Heart right ventricle (tissue), 16 donors: ENCODE data around the gene ALK. TPM values are rescaled to one million over a fixed set of nuclear protein-coding genes. Genes with fewer than 3 reads are reported as not detected.

Experiments used
- ATAC-seq, 8 donors: fragments of 200-7000 bp; cut with Tn5 transposase; one replicate each; pipeline ENCODE4 v1.9.1; 2020; ENCODE audit warnings: mild to moderate bottlenecking in 8 of 8, moderate library complexity in 8 of 8, moderate number of reproducible peaks in 1 of 8
- DNase-seq, 2 donors: peaks; one replicate each; pipeline ENCODE4 v3.0.0-alpha.2; 2020
- H3K27ac ChIP-seq, 10 donors: fragments of 200-600 bp; sonication (generic) in 2 of 10; one replicate each; pipeline versions ENCODE4 v1.5.0 to v1.8.0; 2020 to 2022; ENCODE audit warnings: mild to moderate bottlenecking in 3 of 10
- H3K27me3 ChIP-seq, 7 donors: fragments of 200-600 bp; one replicate each; pipeline ENCODE4 v1.8.0; 2021 to 2022; ENCODE audit warnings: mild to moderate bottlenecking in 2 of 7
- H3K36me3 ChIP-seq, 9 donors: fragments of 200-600 bp; sonication (generic) in 1 of 9; one replicate each; pipeline versions ENCODE4 v1.5.0 to v1.8.0; 2020 to 2022; ENCODE audit warnings: mild to moderate bottlenecking in 2 of 9
- H3K4me1 ChIP-seq, 9 donors: fragments of 200-600 bp; sonication (generic) in 1 of 9; one replicate each; pipeline versions ENCODE4 v1.5.0 to v1.8.0; 2020 to 2022; ENCODE audit warnings: mild to moderate bottlenecking in 4 of 9
- H3K4me3 ChIP-seq, 10 donors: fragments of 200-600 bp; sonication (generic) in 2 of 10; one replicate each; pipeline versions ENCODE4 v1.5.0 to v1.8.0; 2020 to 2022; ENCODE audit warnings: mild to moderate bottlenecking in 7 of 10, moderate library complexity in 2 of 10
- H3K9me3 ChIP-seq, 11 donors: fragments of 200-600 bp in 10 of 11; sonication (generic) in 2 of 11; one replicate each; pipeline versions ENCODE4 v1.5.0 to v1.8.0; 2013 to 2022; ENCODE audit warnings: mild to moderate bottlenecking in 2 of 11, control low read depth in 1 of 11, moderate library complexity in 1 of 11
- CTCF ChIP-seq, 9 donors: fragments of 200-600 bp; sonication (generic) in 2 of 9; IDR thresholded peaks; one replicate each; pipeline versions ENCODE4 v1.5.0 to v1.8.0; 2021 to 2022; ENCODE audit warnings: antibody characterized with exemption in 9 of 9, mild to moderate bottlenecking in 5 of 9, moderate library complexity in 1 of 9
- WGBS, 2 donors: extraction: QIAGEN DNeasy Blood & Tissue Kit; methylation state at CpG; one replicate each; pipeline ENCODE4 v1.1.7; 2013; ENCODE audit warnings: inconsistent platforms in 1 of 2; 5-methylcytosine and 5-hydroxymethylcytosine counted together
- intact Hi-C, 10 donors: fragments of 100-400 bp; cut with DNase I; formaldehyde crosslinking; loops; one replicate each; pipeline versions ENCODE4 v1.11.1 to v1.14.2; 2022
- polyA plus RNA-seq, 2 donors: library from polyadenylated mRNA; stranded (reverse); fragments of 200-250 nt; gene quantifications; one replicate each; pipeline ENCODE4 v1.2.3, GENCODE V29; 2013
- total RNA-seq, 10 donors: library from RNA; stranded (reverse); fragmentation: NEBNext Ultra II Directional in 3 of 10; extraction: Animal tissue kit (Norgen Biotek cat#: 25700) in 3 of 10; gene quantifications; one replicate each; pipeline versions ENCODE4 v1.2.1 to v1.2.4, GENCODE V29; 2021 to 2023
- donor health status: Arrhythmogenic right ventricular cardiomyopathy.
- donor health status: ischemic (EF 13 %, LVEDD 7.1; RV severe dilation, severe dysfunction).
- donor health status: healthy with polysubstance abuse.
- donor health status: DM: no; HTN: yes; CAD: no.
- donor health status: DM: no; HTN: no; CAD: no.
- donor health status: ischemic (EF 25% LVEDD 6.9; RV normal size, moderate dysfunction).
- donor health status: ischemic (EF 25% LVEDD 5.7; RV mildly dilated, moderate dysfunction).
- donor health status: healthy.
- donor health status: DM: yes; HTN: yes; CAD: no.
- donor health status: Ischemic cardiomyopathy.
- donor health status: ischemic (EF 35%, LVEDD 5.7; RV mildly dilated, moderate dysfunction).
- donor health status: nonischemic (EF 11% LVEDD 7.7; RV severe dilation, severe dysfunction).
- donor health status: DM: yes; HTN: yes; CAD: no.
- donor health status: PGD.
- donor health status: ischemic (EF 29% LVEDD 5.4; RV normal size, mild dysfunction).
- donor health status: nonischemic (EF 23%, LVEDD 6.1; RV moderate dilation, normal function).

ALK gene
- total and polyA plus RNA-seq, 12 donors: 0.01 to 0.24 (median 0.08) TPM; not detected in 7

DNA sequence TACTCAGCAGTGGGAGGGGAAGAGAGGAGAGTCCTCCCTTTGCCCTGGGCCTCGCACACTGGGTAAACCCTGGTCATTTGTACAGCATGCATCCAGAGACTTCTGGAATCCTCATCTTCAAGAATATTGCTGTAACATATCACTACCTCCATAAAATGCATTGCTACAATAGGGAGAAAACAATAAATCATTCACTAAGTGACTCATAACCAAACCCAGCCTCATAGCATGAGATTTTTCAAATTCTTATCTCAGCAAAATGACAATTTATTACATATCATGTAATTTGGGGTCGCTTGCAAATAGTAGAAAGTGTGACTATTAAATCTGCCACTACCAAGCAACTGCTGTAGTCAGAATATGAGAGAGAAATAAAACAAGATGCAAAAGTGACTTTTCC, 189.4 kb downstream of the ALK start:
- WGBS, 2 donors: 78 to 83% methylated on average over 2 of the region's 2 CpGs
- Histone ChIP-seq H3K27ac (no peak overlapping the region), H3K9me3 (no peaks in the 10 kb centered on the region), H3K4me1 (no peaks in the 10 kb centered on the region), H3K36me3 (no peaks in the 10 kb centered on the region), H3K4me3 (no peak overlapping the region), H3K27me3 (peaks cover 0 to 10% (median 3%) of the 10 kb centered on the region in 7 donors)
- intact Hi-C loops: no loop called here
- no peak for DNase-seq
- TF ChIP-seq CTCF (IDR thresholded peaks at IDR 0.05): no peak
- no peak for ATAC-seq

DNA sequence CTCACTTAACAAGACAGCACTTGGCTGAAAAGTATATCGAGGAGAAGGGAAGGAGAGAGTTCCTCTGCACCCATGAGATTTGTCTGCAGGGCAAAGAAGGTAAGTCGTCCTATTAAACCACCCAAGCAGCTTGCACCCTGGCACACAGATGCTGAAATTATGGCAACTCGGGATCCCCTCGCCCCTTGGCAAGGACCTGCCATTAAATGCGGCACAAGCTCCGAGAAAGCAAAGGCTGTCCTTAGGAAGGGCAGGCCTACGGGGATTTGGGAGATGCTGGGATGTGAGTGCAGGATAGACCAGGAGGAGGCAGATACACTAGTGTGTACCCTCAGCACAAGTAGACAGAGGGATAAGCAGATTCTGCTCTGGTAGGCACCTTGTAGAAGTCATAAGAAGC, 191.5 kb downstream of the ALK start:
- Histone ChIP-seq H3K4me3 (no peak overlapping the region), H3K27ac (no peak overlapping the region), H3K9me3 (no peaks in the 10 kb centered on the region), H3K4me1 (no peaks in the 10 kb centered on the region), H3K36me3 (no peaks in the 10 kb centered on the region), H3K27me3 (peaks cover 0 to 7% (median 0%) of the 10 kb centered on the region in 7 donors)
- intact Hi-C loops: no loop called here
- 76 to 89% methylated on average over 7 of the region's 7 CpGs for WGBS, 2 donors
- DNase-seq (no peak), ATAC-seq (no peak)
- TF ChIP-seq CTCF (IDR thresholded peaks at IDR 0.05): no peak

GRCh38 chr2:29729401-29729800, 192.0 kb downstream of the ALK start:
- ATAC-seq (no peak), DNase-seq (no peak)
- intact Hi-C loops: no loop called here
- H3K36me3 ChIP-seq: no peaks in the 10 kb centered on the region
- peaks cover 0 to 7% (median 0%) of the 10 kb centered on the region in 7 donors for H3K27me3 ChIP-seq
- TF ChIP-seq CTCF (IDR thresholded peaks at IDR 0.05): no peak
- 58 to 59% methylated on average over 7 of the region's 7 CpGs for WGBS, 2 donors
- H3K27ac ChIP-seq: no peak overlapping the region
- H3K4me3 ChIP-seq: no peak overlapping the region
- H3K9me3 ChIP-seq: no peaks in the 10 kb centered on the region
- H3K4me1 ChIP-seq: no peaks in the 10 kb centered on the region

- intact Hi-C loops: no loop called here
- no peak for TF ChIP-seq CTCF (IDR thresholded peaks at IDR 0.05)
- Histone ChIP-seq H3K36me3 (no peaks in the 10 kb centered on the region), H3K4me1 (no peaks in the 10 kb centered on the region), H3K9me3 (no peaks in the 10 kb centered on the region), H3K4me3 (no peak overlapping the region), H3K27me3 (peaks cover 0 to 5% (median 0%) of the 10 kb centered on the region in 7 donors), H3K27ac (no peak overlapping the region)
- ATAC-seq (no peak), DNase-seq (no peak)
- WGBS, 2 donors: 36 to 52% methylated on average over 2 of the region's 2 CpGs
These were observed 194.4 kb downstream of the ALK start for GRCh38 chr2:29726976-29727375.
